ENCODE data around the gene SARDH. TPM values are rescaled to one million over a fixed set of nuclear protein-coding genes. Genes with fewer than 3 reads are reported as not detected.

The SARDH gene
- total RNA-seq, 2 experiments from 2014 or later, result 17.7 to 18.5 TPM

DNA sequence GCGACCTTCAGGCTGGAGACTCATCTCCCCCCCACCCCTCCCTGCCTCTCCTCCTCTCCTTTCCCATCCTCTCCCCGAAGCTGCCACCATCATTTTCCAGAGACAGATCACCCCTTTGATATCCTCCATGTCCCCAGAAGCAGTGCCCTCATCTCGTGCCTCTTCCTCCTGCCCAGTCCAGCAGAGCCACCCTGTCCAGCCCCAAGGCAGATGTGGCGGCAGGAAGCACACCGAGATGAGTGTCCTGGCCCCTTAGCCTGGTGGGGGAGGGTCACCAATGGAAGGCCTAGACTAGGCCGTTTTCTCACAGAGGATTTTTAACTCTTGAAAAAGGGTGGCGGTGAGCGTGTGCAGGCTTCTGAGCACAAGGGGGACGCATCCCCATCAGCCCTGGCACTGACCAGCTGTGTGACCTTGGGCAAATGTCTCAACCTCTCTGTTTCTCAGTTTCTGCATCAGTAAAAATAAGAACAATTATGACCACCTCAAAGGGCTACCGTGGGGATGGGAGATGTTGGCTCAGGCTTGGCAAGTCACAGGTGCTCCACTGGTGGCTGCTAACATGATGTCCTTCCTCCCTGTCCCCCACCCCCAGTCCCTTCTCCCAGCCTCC lies 48.9 kb downstream of the SARDH start:
- peaks cover 12% of the 10 kb centered on the region for H3K4me1 Mint-ChIP-seq (ENCODE audit: low read depth)

DNA sequence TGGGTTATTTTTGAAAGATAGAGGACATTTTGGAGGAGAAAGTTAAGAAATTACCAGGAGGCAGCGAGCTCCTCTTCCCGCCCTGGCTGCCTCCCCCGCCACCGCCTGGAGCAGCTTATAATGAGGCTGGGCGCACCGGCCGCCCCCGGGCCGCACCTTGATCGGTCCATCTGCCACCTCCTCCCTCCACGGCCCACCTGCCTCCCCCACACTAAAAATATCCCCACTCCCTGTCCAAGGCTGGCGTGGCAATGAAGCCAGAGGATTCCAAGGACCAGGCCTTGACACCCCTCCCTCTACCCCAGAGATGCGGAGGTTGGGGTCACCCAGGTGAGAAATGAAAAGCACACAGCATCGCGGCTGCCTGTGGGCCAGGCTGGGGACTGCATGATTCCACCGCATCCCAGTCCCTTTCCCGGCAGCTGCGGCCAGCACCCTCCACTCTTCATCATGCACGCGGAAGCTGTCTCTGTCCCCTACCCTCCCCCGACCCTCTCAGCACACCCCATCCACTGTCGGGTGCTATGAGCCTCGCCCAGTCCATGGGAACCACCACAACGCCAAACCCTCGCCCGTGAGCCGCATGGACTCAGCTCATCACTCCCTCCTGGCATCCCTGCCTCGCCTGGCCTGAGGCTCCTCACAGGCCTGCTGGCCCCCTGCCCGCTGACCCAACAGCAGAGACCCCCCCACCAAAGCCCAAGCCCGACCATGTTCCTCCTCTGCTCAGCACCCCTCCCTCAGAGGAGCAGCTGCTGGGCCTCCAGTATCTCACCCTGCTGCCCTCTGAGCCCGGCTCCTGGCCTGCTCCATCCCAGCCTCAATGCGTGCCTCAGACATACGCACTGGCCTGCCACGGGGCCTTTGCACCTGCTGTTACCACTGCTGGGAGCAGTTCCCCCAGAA lies 50.0 kb downstream of the SARDH start:
- Mint-ChIP-seq H3K27ac (peak overlapping the region; percentile 98), H3K36me3 (ENCODE audit: low read depth) (peaks cover 50% of the 10 kb centered on the region), H3K27me3 (no peaks in the 10 kb centered on the region), H3K4me1 (ENCODE audit: low read depth) (peaks cover 24% of the 10 kb centered on the region), H3K9me3 (no peaks in the 10 kb centered on the region), H3K4me3 (no peak overlapping the region)
- CTCF ChIA-PET, result no interaction called here
- intact Hi-C loops (cut with DNase I, micrococcal nuclease), result no loop called here
- peaks cover 12% of the 10 kb centered on the region for H3K36me3 ChIP-seq (ENCODE audit: insufficient read depth, low read length)
- H3K4me1 ChIP-seq (ENCODE audit: insufficient read depth, low read length), result peaks cover 33% of the 10 kb centered on the region
- TF ChIP-seq, protein P1, sequence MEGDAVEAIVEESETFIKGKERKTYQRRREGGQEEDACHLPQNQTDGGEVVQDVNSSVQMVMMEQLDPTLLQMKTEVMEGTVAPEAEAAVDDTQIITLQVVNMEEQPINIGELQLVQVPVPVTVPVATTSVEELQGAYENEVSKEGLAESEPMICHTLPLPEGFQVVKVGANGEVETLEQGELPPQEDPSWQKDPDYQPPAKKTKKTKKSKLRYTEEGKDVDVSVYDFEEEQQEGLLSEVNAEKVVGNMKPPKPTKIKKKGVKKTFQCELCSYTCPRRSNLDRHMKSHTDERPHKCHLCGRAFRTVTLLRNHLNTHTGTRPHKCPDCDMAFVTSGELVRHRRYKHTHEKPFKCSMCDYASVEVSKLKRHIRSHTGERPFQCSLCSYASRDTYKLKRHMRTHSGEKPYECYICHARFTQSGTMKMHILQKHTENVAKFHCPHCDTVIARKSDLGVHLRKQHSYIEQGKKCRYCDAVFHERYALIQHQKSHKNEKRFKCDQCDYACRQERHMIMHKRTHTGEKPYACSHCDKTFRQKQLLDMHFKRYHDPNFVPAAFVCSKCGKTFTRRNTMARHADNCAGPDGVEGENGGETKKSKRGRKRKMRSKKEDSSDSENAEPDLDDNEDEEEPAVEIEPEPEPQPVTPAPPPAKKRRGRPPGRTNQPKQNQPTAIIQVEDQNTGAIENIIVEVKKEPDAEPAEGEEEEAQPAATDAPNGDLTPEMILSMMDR (IDR thresholded peaks at IDR 0.05), result no peak
- ATAC-seq (ENCODE audit: poor library complexity) (no peak), DNase-seq (no peak)
- no peaks in the 10 kb centered on the region for H3K9me3 ChIP-seq (ENCODE audit: control insufficient read depth in 1 of 2, insufficient read depth in 1 of 2, low read length in 2 of 2)
- H3K4me3 ChIP-seq (ENCODE audit: low read length), result no peak overlapping the region
- no peak overlapping the region for H3K27ac ChIP-seq (ENCODE audit: low read depth in 1 of 2, low read length in 2 of 2)
- POLR2A ChIA-PET, result no interaction called here
- no peaks in the 10 kb centered on the region for H3K27me3 ChIP-seq (ENCODE audit: control insufficient read depth in 1 of 2, insufficient read depth in 2 of 2, low read length in 2 of 2)

More for the DNA sequence above, 48.9 kb downstream of the SARDH start:
- TF ChIP-seq, protein P1 (IDR thresholded peaks at IDR 0.05), result no peak
- Mint-ChIP-seq H3K9me3 (no peaks in the 10 kb centered on the region), H3K27ac (peak overlapping the region; percentile 77), H3K27me3 (no peaks in the 10 kb centered on the region), H3K36me3 (ENCODE audit: low read depth) (peaks cover 50% of the 10 kb centered on the region), H3K4me3 (no peak overlapping the region)
- peaks cover 21% of the 10 kb centered on the region for H3K4me1 ChIP-seq (ENCODE audit: insufficient read depth, low read length)
- H3K36me3 ChIP-seq (ENCODE audit: insufficient read depth, low read length), result peaks cover 23% of the 10 kb centered on the region
- CTCF ChIA-PET, result no interaction called here
- H3K9me3 ChIP-seq (ENCODE audit: control insufficient read depth in 1 of 2, insufficient read depth in 1 of 2, low read length in 2 of 2), result no peaks in the 10 kb centered on the region
- no peak overlapping the region for H3K27ac ChIP-seq (ENCODE audit: low read depth in 1 of 2, low read length in 2 of 2)
- ATAC-seq (ENCODE audit: poor library complexity) (no peak), DNase-seq (no peak)
- no peak overlapping the region for H3K4me3 ChIP-seq (ENCODE audit: low read length)
- no peaks in the 10 kb centered on the region for H3K27me3 ChIP-seq (ENCODE audit: control insufficient read depth in 1 of 2, insufficient read depth in 2 of 2, low read length in 2 of 2)
- intact Hi-C loops (cut with DNase I, micrococcal nuclease), result no loop called here
- POLR2A ChIA-PET, result no interaction called here

DNA sequence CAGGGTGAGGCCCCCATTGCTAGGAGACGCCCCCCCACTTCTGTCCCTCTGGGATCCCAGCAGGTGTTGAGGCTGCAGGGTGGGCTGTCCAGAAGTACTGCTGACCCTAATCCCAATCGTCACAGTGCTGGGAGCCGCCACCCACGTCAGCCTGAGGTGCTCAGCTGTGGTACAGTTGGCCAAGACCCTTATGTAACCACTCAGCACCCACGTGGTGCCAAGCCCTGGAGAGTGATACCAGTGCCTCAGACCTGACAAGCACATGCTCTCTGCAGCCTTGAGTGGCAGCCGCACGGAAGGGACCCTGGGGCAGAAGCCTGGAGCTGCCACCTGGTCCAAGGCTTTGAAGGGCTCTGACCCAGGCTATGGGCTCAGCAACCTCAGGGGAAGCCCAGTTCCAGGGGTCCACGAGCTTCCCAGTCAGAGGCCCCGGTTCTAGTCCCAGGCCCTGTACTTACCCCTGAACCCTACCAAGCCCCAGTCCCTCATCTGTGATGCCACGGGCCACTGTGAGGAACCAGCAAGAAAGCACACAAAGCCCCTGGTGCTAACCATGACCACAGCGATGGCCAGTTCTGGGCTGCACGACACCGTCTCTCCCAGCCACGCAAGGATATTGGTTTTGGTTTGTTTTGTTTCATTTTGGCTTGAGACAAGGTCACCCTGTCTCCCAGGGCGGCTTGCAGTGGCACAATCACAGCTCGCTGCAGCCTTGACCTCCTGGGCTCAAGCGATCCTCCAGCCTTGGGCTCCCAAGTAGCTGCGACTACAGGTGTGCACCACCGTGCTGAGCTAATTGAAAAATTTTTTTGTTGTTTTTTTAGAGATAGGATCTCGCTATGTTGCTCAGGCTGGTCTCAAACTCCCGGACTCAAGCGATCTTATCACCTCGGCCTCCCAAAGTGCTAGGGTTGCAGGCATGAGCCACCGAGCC lies 51.2 kb downstream of the SARDH start:
- Histone ChIP-seq H3K27ac (ENCODE audit: low read depth in 1 of 2, low read length in 2 of 2) (peak overlapping the region in 1 of 2 donors; percentile 42), H3K27me3 (ENCODE audit: control insufficient read depth in 1 of 2, insufficient read depth in 2 of 2, low read length in 2 of 2) (no peaks in the 10 kb centered on the region), H3K36me3 (ENCODE audit: insufficient read depth, low read length) (peaks cover 8% of the 10 kb centered on the region), H3K4me1 (ENCODE audit: insufficient read depth, low read length) (peaks cover 43% of the 10 kb centered on the region), H3K4me3 (ENCODE audit: low read length) (no peak overlapping the region), H3K9me3 (ENCODE audit: control insufficient read depth in 1 of 2, insufficient read depth in 1 of 2, low read length in 2 of 2) (no peaks in the 10 kb centered on the region)
- peak overlapping the region; percentile 98 for H3K27ac Mint-ChIP-seq
- ATAC-seq (ENCODE audit: poor library complexity) (no peak), DNase-seq (no peak)
- peaks cover 31% of the 10 kb centered on the region for H3K4me1 Mint-ChIP-seq (ENCODE audit: low read depth)
- CTCF ChIA-PET, result no interaction called here
- H3K4me3 Mint-ChIP-seq, result no peak overlapping the region
- TF ChIP-seq, protein P1 (IDR thresholded peaks at IDR 0.05), result no peak
- H3K9me3 Mint-ChIP-seq, result no peaks in the 10 kb centered on the region
- POLR2A ChIA-PET, result interaction anchor here (0.7 to 4.3 kb wide), 2 partner anchors 14 to 15 kb away, joined by 3 to 104 read pairs; no protein-coding TSS in a partner anchor
- peaks cover 38% of the 10 kb centered on the region for H3K36me3 Mint-ChIP-seq (ENCODE audit: low read depth)
- intact Hi-C loops (cut with DNase I, micrococcal nuclease), result no loop called here
- no peaks in the 10 kb centered on the region for H3K27me3 Mint-ChIP-seq

All from CD4-positive, alpha-beta T cell (primary cell).